ENCODE data around the gene ARFRP1. TPM values are rescaled to one million over a fixed set of nuclear protein-coding genes. Genes with fewer than 3 reads are reported as not detected.
"Not testable (repeated sequence)": the region's sequence is repeated elsewhere in the genome, so short reads cannot be mapped to it uniquely, and the experiment has no call there.

ARFRP1 gene
- total RNA-seq, 1 donor from 2014 or later = 46.1 TPM

GRCh38 chr20:63661959-63662812 lies 45.6 kb downstream of the ARFRP1 start:
- peaks cover 10% of the 10 kb centered on the region for H3K36me3 Mint-ChIP-seq (ENCODE audit: unreplicated experiment)
- no peaks in the 10 kb centered on the region for H3K9me3 Mint-ChIP-seq (ENCODE audit: unreplicated experiment)
- no peak overlapping the region for H3K4me3 Mint-ChIP-seq (ENCODE audit: unreplicated experiment)
- peaks cover 23% of the 10 kb centered on the region for H3K4me1 Mint-ChIP-seq (ENCODE audit: unreplicated experiment)
- H3K27me3 Mint-ChIP-seq (ENCODE audit: unreplicated experiment) = no peaks in the 10 kb centered on the region
- H3K27ac Mint-ChIP-seq (ENCODE audit: unreplicated experiment) = no peak overlapping the region
- TF ChIP-seq CTCF (IDR thresholded peaks at IDR 0.05) = no peak
- DNase-seq (ENCODE audit: extremely low spot score, unreplicated experiment) = no peak

GRCh38 chr20:63661108-63661507 lies 46.7 kb downstream of the ARFRP1 start:
- DNase-seq (ENCODE audit: extremely low spot score, unreplicated experiment) = no peak
- no peak overlapping the region for H3K27ac Mint-ChIP-seq (ENCODE audit: unreplicated experiment)
- H3K4me3 Mint-ChIP-seq (ENCODE audit: unreplicated experiment) = no peak overlapping the region
- H3K9me3 Mint-ChIP-seq (ENCODE audit: unreplicated experiment) = no peaks in the 10 kb centered on the region
- no peaks in the 10 kb centered on the region for H3K27me3 Mint-ChIP-seq (ENCODE audit: unreplicated experiment)
- H3K36me3 Mint-ChIP-seq (ENCODE audit: unreplicated experiment) = peaks cover 8% of the 10 kb centered on the region
- TF ChIP-seq CTCF (IDR thresholded peaks at IDR 0.05) = no peak
- peaks cover 24% of the 10 kb centered on the region for H3K4me1 Mint-ChIP-seq (ENCODE audit: unreplicated experiment)

- Mint-ChIP-seq H3K27me3 (ENCODE audit: unreplicated experiment) (no peaks in the 10 kb centered on the region), H3K4me3 (ENCODE audit: unreplicated experiment) (no peak overlapping the region), H3K4me1 (ENCODE audit: unreplicated experiment) (peaks cover 24% of the 10 kb centered on the region), H3K36me3 (ENCODE audit: unreplicated experiment) (peaks cover 5% of the 10 kb centered on the region), H3K27ac (ENCODE audit: unreplicated experiment) (no peak overlapping the region), H3K9me3 (ENCODE audit: unreplicated experiment) (no peaks in the 10 kb centered on the region)
- no peak for DNase-seq (ENCODE audit: extremely low spot score, unreplicated experiment)
- TF ChIP-seq CTCF (IDR thresholded peaks at IDR 0.05) = no peak
These were observed 47.2 kb downstream of the ARFRP1 start for GRCh38 chr20:63660622-63661021.

GRCh38 chr20:63660174-63660573 lies 47.6 kb downstream of the ARFRP1 start:
- DNase-seq (ENCODE audit: extremely low spot score, unreplicated experiment); H3K36me3 Mint-ChIP-seq (ENCODE audit: unreplicated experiment); H3K27me3 Mint-ChIP-seq (ENCODE audit: unreplicated experiment); H3K9me3 Mint-ChIP-seq (ENCODE audit: unreplicated experiment); H3K27ac Mint-ChIP-seq (ENCODE audit: unreplicated experiment): not testable (repeated sequence)
- Mint-ChIP-seq H3K4me1 (ENCODE audit: unreplicated experiment) (peaks cover 24% of the 10 kb centered on the region), H3K4me3 (ENCODE audit: unreplicated experiment) (peak overlapping the region; percentile 97)

- Mint-ChIP-seq H3K4me3 (ENCODE audit: unreplicated experiment) (peak overlapping the region; percentile 97), H3K27ac (ENCODE audit: unreplicated experiment) (peak overlapping the region; percentile 94), H3K4me1 (ENCODE audit: unreplicated experiment) (peaks cover 24% of the 10 kb centered on the region), H3K9me3 (ENCODE audit: unreplicated experiment) (no peaks in the 10 kb centered on the region), H3K36me3 (ENCODE audit: unreplicated experiment) (peaks cover 5% of the 10 kb centered on the region), H3K27me3 (ENCODE audit: unreplicated experiment) (no peaks in the 10 kb centered on the region)
- TF ChIP-seq CTCF (IDR thresholded peaks at IDR 0.05) = no peak
- DNase-seq (ENCODE audit: extremely low spot score, unreplicated experiment) = no peak
These were observed 48.4 kb downstream of the ARFRP1 start for GRCh38 chr20:63659370-63659769.

Data from osteocyte (in vitro differentiated cells).